Testis (tissue), 3 donors: Measurements from ENCODE around the gene ECI1. TPM values are rescaled to one million over a fixed set of nuclear protein-coding genes. Genes with fewer than 3 reads are reported as not detected.
"Not testable (repeated sequence)": the region's sequence is repeated elsewhere in the genome, so short reads cannot be mapped to it uniquely, and the experiment has no call there.

Experiments used
- DNase-seq: peaks from one replicate; pipeline ENCODE4 v3.0.0-alpha.2; 2019
- H3K27ac ChIP-seq, 2 donors: fragments of 200-600 bp; sonication (generic); one replicate each; pipeline ENCODE4 v1.5.1; 2019
- H3K27me3 ChIP-seq: fragments of 200-600 bp; sonication (generic); one replicate; pipeline ENCODE4 v1.5.1; 2019
- H3K36me3 ChIP-seq: fragments of 200-600 bp; sonication (generic); one replicate; pipeline ENCODE4 v1.5.1; 2017; ENCODE audit warnings: low read depth; ENCODE audit errors: missing control alignments
- H3K4me1 ChIP-seq: fragments of 200-600 bp; sonication (generic); one replicate; pipeline ENCODE4 v1.5.1; 2019
- H3K4me3 ChIP-seq, 2 donors: fragments of 200-600 bp; sonication (generic); one replicate each; pipeline ENCODE4 v1.5.1; 2017 to 2019
- H3K9me3 ChIP-seq: fragments of 200-600 bp; sonication (generic); one replicate; pipeline ENCODE4 v1.5.1; 2017
- POLR2A ChIP-seq: fragments of 450-650 bp; IDR thresholded peaks from one replicate; pipeline ENCODE4 v1.6.1; 2017; ENCODE audit warnings: antibody characterized with exemption, mild to moderate bottlenecking, moderate library complexity
- WGBS, 2 donors: methylation state at CpG; one replicate each; pipeline ENCODE4 v1.1.5; 2018; 5-methylcytosine and 5-hydroxymethylcytosine counted together
- intact Hi-C: fragments of 100-400 bp; cut with DNase I; formaldehyde crosslinking; loops from one replicate; pipeline ENCODE4 v1.15.1; 2023; ENCODE audit warnings: low total_unique reads
- polyA plus RNA-seq: library from polyadenylated mRNA; stranded (reverse); fragments of 350-450 nt; fragmentation: Illumina TruSeq; extraction: RNeasy Lipid Tissue Mini Kit (QIAGEN cat#74804); gene quantifications from one replicate; pipeline ENCODE4 v1.2.3, GENCODE V29; 2014; ENCODE audit warnings: low read depth, low replicate concordance; ENCODE audit not compliant: insufficient read depth
- total RNA-seq, 2 donors: library from RNA; depleted of rRNA; stranded (reverse); fragments of >200 nt; gene quantifications; one replicate each; pipeline ENCODE4 v1.2.3, GENCODE V29; 2016
- TF ChIP-seq, protein P1 (sequence below), 3 experiments: fragments of 450-650 bp in 2 of 3; fragments of 200-600 bp in 1 of 3; sonication (generic) in 1 of 3; IDR thresholded peaks; one replicate each; pipeline ENCODE4 v1.5.1; 2016 to 2019; ENCODE audit warnings: antibody characterized with exemption in 3 of 3, mild to moderate bottlenecking in 2 of 3, moderate library complexity in 1 of 3

ECI1 gene
- total and polyA plus RNA-seq, 3 donors from 2014 or later: 25.5 to 39.0 (median 36.1) TPM

DNA sequence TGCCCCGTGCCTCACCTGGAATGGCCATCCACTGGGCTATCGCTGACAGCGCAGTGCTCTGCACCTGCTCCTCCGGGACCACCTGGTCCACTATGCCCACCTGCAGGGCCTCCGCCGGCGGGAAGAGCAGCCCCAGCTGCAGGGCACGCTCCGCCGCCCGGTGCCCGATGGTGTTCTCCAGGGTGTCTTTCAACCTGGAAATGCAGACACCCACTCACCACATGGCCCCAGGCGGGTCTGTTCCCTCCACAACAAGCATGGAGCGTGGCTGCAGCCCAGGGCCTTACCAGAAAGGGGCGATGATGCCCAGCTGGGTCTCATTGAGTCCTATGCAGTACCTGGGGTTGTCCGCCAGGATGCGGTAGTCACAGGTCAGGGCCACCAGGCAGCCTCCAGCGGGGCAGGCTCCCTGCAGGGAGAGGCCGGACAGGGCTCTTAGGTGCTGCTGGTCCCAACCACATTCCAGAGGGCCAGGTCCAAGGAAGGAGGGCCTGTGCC is 8.3 kb downstream of the ECI1 start:
- intact Hi-C loops: no loop called here
- 97% methylated on average over 19 of the region's 19 CpGs; no CpG with 5 or more reads in 1 of the 2 donors for WGBS, 2 donors
- H3K4me1 ChIP-seq: no peaks in the 10 kb centered on the region
- H3K4me3 ChIP-seq: no peak overlapping the region
- H3K36me3 ChIP-seq: no peaks in the 10 kb centered on the region
- no peak for DNase-seq
- H3K27me3 ChIP-seq: no peaks in the 10 kb centered on the region
- TF ChIP-seq POLR2A: no peak
- TF ChIP-seq, protein P1, sequence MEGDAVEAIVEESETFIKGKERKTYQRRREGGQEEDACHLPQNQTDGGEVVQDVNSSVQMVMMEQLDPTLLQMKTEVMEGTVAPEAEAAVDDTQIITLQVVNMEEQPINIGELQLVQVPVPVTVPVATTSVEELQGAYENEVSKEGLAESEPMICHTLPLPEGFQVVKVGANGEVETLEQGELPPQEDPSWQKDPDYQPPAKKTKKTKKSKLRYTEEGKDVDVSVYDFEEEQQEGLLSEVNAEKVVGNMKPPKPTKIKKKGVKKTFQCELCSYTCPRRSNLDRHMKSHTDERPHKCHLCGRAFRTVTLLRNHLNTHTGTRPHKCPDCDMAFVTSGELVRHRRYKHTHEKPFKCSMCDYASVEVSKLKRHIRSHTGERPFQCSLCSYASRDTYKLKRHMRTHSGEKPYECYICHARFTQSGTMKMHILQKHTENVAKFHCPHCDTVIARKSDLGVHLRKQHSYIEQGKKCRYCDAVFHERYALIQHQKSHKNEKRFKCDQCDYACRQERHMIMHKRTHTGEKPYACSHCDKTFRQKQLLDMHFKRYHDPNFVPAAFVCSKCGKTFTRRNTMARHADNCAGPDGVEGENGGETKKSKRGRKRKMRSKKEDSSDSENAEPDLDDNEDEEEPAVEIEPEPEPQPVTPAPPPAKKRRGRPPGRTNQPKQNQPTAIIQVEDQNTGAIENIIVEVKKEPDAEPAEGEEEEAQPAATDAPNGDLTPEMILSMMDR (IDR thresholded peaks at IDR 0.05): no peak
- H3K9me3 ChIP-seq: no peaks in the 10 kb centered on the region
- no peak overlapping the region for H3K27ac ChIP-seq

DNA sequence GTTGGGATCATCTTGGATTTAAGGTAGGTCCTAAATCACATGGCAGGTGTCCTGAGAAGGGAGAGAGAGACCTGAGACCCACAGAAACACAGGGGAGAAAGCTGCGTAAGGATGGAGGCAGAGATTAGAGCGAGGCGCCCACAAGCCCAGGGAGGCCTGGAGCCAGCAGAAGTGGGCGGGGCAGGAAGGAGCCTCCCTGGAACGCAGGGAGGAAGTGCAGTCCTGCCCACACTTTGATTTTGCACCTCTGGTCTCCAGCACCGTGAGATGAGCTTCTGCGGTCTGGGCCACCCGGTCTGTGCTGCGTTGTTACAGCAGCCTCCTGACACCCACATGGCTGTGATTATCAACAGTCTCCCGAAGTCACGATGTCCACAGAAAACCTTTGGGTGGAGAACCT is 8.8 kb downstream of the ECI1 start:
- Histone ChIP-seq H3K27ac (no peak overlapping the region), H3K36me3 (no peaks in the 10 kb centered on the region), H3K27me3 (no peaks in the 10 kb centered on the region), H3K9me3 (no peaks in the 10 kb centered on the region), H3K4me1 (no peaks in the 10 kb centered on the region), H3K4me3 (no peak overlapping the region)
- DNase-seq: no peak
- intact Hi-C loops: no loop called here
- no peak for TF ChIP-seq POLR2A
- TF ChIP-seq, protein P1 (IDR thresholded peaks at IDR 0.05): no peak
- 75 to 80% methylated on average over 11 of the region's 11 CpGs for WGBS, 2 donors

DNA sequence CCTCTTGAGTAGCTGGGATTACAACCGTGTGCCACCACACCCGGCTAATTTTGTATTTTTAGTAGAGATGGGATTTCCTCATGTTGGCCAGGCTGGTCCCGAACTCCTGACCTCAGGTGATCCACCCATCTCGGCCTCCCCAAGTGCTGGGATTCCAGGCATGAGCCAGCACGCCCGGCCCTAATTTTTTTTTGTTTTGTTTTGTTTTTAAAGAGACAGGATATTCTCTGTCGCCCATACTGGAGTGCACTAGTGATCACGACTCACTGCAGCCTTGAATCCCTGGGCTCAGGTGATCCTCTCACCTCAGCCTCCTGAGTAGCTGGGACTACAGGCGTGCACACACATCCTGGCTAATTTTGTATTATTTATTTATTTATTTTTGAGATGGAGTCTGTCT is 11.1 kb downstream of the ECI1 start:
- H3K4me3 ChIP-seq, H3K27ac ChIP-seq, H3K36me3 ChIP-seq, DNase-seq, H3K27me3 ChIP-seq, intact Hi-C loops, H3K4me1 ChIP-seq, H3K9me3 ChIP-seq: not testable (repeated sequence)
- WGBS, 2 donors: 80 to 87% methylated on average over 9 of the region's 9 CpGs

- 84 to 87% methylated on average over 5 to 15 of the region's 15 CpGs for WGBS, 2 donors
Measured at GRCh38 chr16:2238838-2239675, 12.3 kb downstream of the ECI1 start.

DNA sequence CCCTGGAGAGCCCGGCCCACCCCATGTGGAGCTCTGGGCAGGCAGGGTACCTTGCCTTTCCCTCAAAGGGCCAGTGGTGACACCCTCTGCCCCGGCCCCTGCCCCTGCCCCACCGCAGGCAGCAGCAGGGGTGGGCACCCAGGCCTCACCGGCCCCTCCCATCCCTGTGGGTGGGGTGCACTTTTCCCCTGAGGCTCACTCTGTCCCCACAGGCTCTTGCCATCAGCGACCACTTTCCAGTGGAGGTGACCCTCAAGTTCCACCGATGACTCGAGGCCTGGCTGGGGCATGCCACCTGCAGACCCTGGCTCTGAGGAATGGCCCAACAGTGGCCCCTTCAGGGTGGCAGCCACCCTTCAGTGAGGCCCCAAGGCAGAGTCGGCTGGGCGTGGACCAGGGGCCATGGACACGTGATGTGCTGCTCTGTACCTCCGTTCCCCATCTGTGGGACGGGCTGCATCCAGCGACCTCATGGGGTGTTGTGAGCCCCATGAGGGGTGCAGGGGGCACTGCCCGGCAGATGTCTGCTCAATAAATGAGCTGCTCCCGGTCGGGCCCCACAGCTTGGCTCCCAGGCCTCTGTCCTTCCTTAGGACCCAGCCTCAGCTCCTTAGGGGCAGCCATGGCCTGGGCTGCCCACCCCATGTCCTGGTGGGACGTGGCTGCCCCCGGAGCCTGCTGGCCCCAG is 13.1 kb downstream of the ECI1 start:
- intact Hi-C loops: no loop called here
- H3K27ac ChIP-seq: no peak overlapping the region
- peaks cover 9% of the 10 kb centered on the region for H3K4me1 ChIP-seq
- H3K27me3 ChIP-seq: no peaks in the 10 kb centered on the region
- WGBS, 2 donors: 60 to 75% methylated on average over 1 to 18 of the region's 18 CpGs
- no peaks in the 10 kb centered on the region for H3K36me3 ChIP-seq
- no peaks in the 10 kb centered on the region for H3K9me3 ChIP-seq
- no peak for DNase-seq
- TF ChIP-seq POLR2A: no peak
- TF ChIP-seq, protein P1 (IDR thresholded peaks at IDR 0.05): no peak
- no peak overlapping the region for H3K4me3 ChIP-seq

More at GRCh38 chr16:2238838-2239675, 12.3 kb downstream of the ECI1 start:
- Histone ChIP-seq H3K27ac (no peak overlapping the region), H3K4me3 (no peak overlapping the region), H3K9me3 (no peaks in the 10 kb centered on the region), H3K4me1 (peaks cover 9% of the 10 kb centered on the region), H3K27me3 (no peaks in the 10 kb centered on the region), H3K36me3 (no peaks in the 10 kb centered on the region)
- intact Hi-C loops: no loop called here
- no peak for DNase-seq
- TF ChIP-seq POLR2A: no peak
- TF ChIP-seq, protein P1 (IDR thresholded peaks at IDR 0.05): no peak
